H54 (cell line): ENCODE measurements around the gene KRTAP3-3.
A peak's percentile ranks its signal among the peaks of the same experiment; 100 is the strongest.
"Not testable (repeated sequence)": the region's sequence is repeated elsewhere in the genome, so short reads cannot be mapped to it uniquely, and the experiment has no call there.

ENCODE experiments used
- DNase-seq: peaks from one replicate; pipeline ENCODE4 v3.0.0; 2011; ENCODE audit warnings: low spot score, mixed read lengths; ENCODE audit not compliant: insufficient read length
- FAIRE-seq: peaks from 3 replicates; lab custom pipeline; 2011; peaks lifted over from hg19 to GRCh38; lab: Jason Lieb, UNC
- POLR2A ChIP-seq: IDR thresholded peaks from 2 replicates; pipeline ENCODE4 v1.6.1; 2011; ENCODE audit warnings: low read depth, mild to moderate bottlenecking, low read length

The KRTAP3-3 gene

GRCh38 chr17:41013606-41014005 is 19.6 kb upstream of the KRTAP3-3 start:
- TF ChIP-seq POLR2A, result no peak
- no peak for DNase-seq
- FAIRE-seq, result no peak

- FAIRE-seq (peak; percentile 70), DNase-seq (no peak)
- no peak for TF ChIP-seq POLR2A
These were observed 19.2 kb upstream of the KRTAP3-3 start for GRCh38 chr17:41013181-41013580.

- no peak for TF ChIP-seq POLR2A
- FAIRE-seq, result no peak
- DNase-seq, result no peak
These were observed 18.6 kb upstream of the KRTAP3-3 start for GRCh38 chr17:41012326-41013120.

- FAIRE-seq (no peak), DNase-seq (no peak)
- TF ChIP-seq POLR2A, result no peak
These were observed 16.5 kb upstream of the KRTAP3-3 start for GRCh38 chr17:41010441-41010840.

GRCh38 chr17:41009936-41010335 is 16.0 kb upstream of the KRTAP3-3 start:
- FAIRE-seq, result no peak
- TF ChIP-seq POLR2A, result no peak
- no peak for DNase-seq

GRCh38 chr17:41009301-41009760 is 15.4 kb upstream of the KRTAP3-3 start:
- FAIRE-seq (no peak), DNase-seq (no peak)
- no peak for TF ChIP-seq POLR2A

GRCh38 chr17:41008811-41009210 is 14.8 kb upstream of the KRTAP3-3 start, which contains the start of gene KRTAP3-1:
Gene KRTAP3-1, minus strand, starts transcription at chr17:41009128. Its CDS starts 54 bp downstream, at chr17:41009074.
- TF ChIP-seq POLR2A, result no peak
- DNase-seq (no peak), FAIRE-seq (no peak)

GRCh38 chr17:41004397-41004796 is 10.4 kb upstream of the KRTAP3-3 start:
- DNase-seq, result no peak
- FAIRE-seq, result no peak
- no peak for TF ChIP-seq POLR2A

- no peak for FAIRE-seq
- no peak for TF ChIP-seq POLR2A
- no peak for DNase-seq
These were observed 10.0 kb upstream of the KRTAP3-3 start for GRCh38 chr17:41003926-41004325.

- FAIRE-seq (peak; percentile 95), DNase-seq (peak; percentile 20)
- TF ChIP-seq POLR2A, result no peak
These were observed 8.8 kb upstream of the KRTAP3-3 start for GRCh38 chr17:41002814-41003213.

- TF ChIP-seq POLR2A, result no peak
- DNase-seq (no peak), FAIRE-seq (no peak)
These were observed 7.8 kb upstream of the KRTAP3-3 start for GRCh38 chr17:41001795-41002194.

- not testable (repeated sequence) for DNase-seq, FAIRE-seq
These were observed 5.6 kb upstream of the KRTAP3-3 start, which contains the start of gene KRTAP3-2 for GRCh38 chr17:40999563-40999962. Gene KRTAP3-2, minus strand, starts transcription at chr17:40999906. Its CDS starts 53 bp downstream, at chr17:40999853.

GRCh38 chr17:40997361-40997760 is 3.4 kb upstream of the KRTAP3-3 start:
- FAIRE-seq, result no peak
- no peak for DNase-seq
- no peak for TF ChIP-seq POLR2A

GRCh38 chr17:40996829-40997228 is 2.9 kb upstream of the KRTAP3-3 start:
- TF ChIP-seq POLR2A, result no peak
- DNase-seq (no peak), FAIRE-seq (peak; percentile 15)

GRCh38 chr17:40995116-40995515 is 1.2 kb upstream of the KRTAP3-3 start:
- no peak for TF ChIP-seq POLR2A
- FAIRE-seq, result no peak
- DNase-seq, result no peak
